HG03095 (cell line): Measurements from ENCODE around the gene TNFRSF21.

Source experiments
- ATAC-seq: cut with Tn5 transposase; IDR thresholded peaks from one replicate; pipeline ENCODE4 v1.9.1; 2021; ENCODE audit warnings: moderate library complexity; ENCODE audit not compliant: unreplicated experiment

Gene TNFRSF21

DNA sequence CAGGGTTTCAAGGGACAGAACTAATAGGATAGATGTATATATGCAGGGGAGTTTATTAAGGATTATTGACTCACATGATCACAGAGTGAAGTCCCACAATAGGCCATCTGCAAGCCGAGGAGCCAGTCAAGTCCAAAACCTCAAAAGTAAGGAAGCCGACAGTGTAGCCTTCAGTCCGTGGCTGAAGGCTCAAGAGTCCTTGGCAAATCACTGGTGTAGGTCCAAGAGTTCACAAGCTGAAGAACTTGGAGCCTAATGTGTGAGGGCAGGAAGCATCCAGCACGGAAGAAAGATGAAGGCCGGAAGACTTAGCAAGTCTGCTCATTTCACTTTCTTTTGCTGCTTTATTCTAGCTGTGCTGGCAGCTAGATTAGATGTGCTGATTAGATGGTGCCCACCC is 128.0 kb downstream of the TNFRSF21 start:
- ATAC-seq, result no peak
